CD4-positive, alpha-beta T cell (primary cell): ENCODE data around the gene SPATS2L. TPM values are rescaled to one million over a fixed set of nuclear protein-coding genes. Genes with fewer than 3 reads are reported as not detected.

Experiments
- ATAC-seq: fragments of 200-7000 bp; cut with Tn5 transposase; one replicate; pipeline ENCODE4 v1.10.0; 2022; ENCODE audit warnings: mild to moderate bottlenecking; ENCODE audit not compliant: poor library complexity
- CTCF ChIA-PET: fragments of 350-600 bp; sonication (Branson Sonifier 250); formaldehyde crosslinking; loops from one replicate; lab custom pipeline; 2021; ENCODE audit warnings: antibody characterized with exemption, inconsistent platforms; lab: Charles Lee
- POLR2A ChIA-PET: fragments of 350-600 bp; sonication (Branson Sonifier 250); formaldehyde crosslinking; loops from one replicate; lab custom pipeline; 2021; ENCODE audit warnings: antibody characterized with exemption, inconsistent platforms; lab: Charles Lee
- DNase-seq, 14 experiments: peaks; one replicate each; pipeline ENCODE4 v3.0.0-alpha.2; 2013 to 2020; ENCODE audit warnings: mixed read lengths in 2 of 14
- H3K27ac ChIP-seq, 2 donors: one replicate each; pipeline versions ENCODE4 v1.5.1 to v1.7.0; 2013; ENCODE audit warnings: low read length in 2 of 2, low read depth in 1 of 2, mild to moderate bottlenecking in 1 of 2
- H3K27me3 ChIP-seq, 2 experiments: 1 replicate in 1 of 2; 2 replicates in 1 of 2; pipeline versions ENCODE4 v1.6.1 to v1.7.0; 2013; ENCODE audit warnings: low read length in 2 of 2, control low read depth in 1 of 2, mild to moderate bottlenecking in 1 of 2, moderate library complexity in 1 of 2; ENCODE audit not compliant: insufficient read depth in 2 of 2, control insufficient read depth in 1 of 2
- H3K36me3 ChIP-seq: one replicate; pipeline ENCODE4 v1.6.1; 2013; ENCODE audit warnings: low read length, control low read depth; ENCODE audit not compliant: insufficient read depth
- H3K4me1 ChIP-seq: one replicate; pipeline ENCODE4 v1.6.1; 2013; ENCODE audit warnings: low read length, control low read depth; ENCODE audit not compliant: insufficient read depth
- H3K4me3 ChIP-seq: one replicate; pipeline ENCODE4 v1.5.1; 2013; ENCODE audit warnings: mild to moderate bottlenecking, low read length, moderate library complexity
- H3K9me3 ChIP-seq, 2 experiments: 1 replicate in 1 of 2; 2 replicates in 1 of 2; pipeline versions ENCODE4 v1.6.1 to v1.7.0; 2013; ENCODE audit warnings: low read length in 2 of 2, mild to moderate bottlenecking in 2 of 2, control low read depth in 1 of 2, moderate library complexity in 1 of 2; ENCODE audit not compliant: control insufficient read depth in 1 of 2, insufficient read depth in 1 of 2
- H3K27ac Mint-ChIP-seq: one replicate; pipeline ENCODE4 v1.8.0; 2020; ENCODE audit warnings: mixed read lengths
- H3K27me3 Mint-ChIP-seq: one replicate; pipeline ENCODE4 v1.8.0; 2021; ENCODE audit warnings: mixed read lengths
- H3K36me3 Mint-ChIP-seq: one replicate; pipeline ENCODE4 v1.8.0; 2021; ENCODE audit warnings: low read depth, mixed read lengths
- H3K4me1 Mint-ChIP-seq: one replicate; pipeline ENCODE4 v1.8.0; 2021; ENCODE audit warnings: low read depth, mixed read lengths
- H3K4me3 Mint-ChIP-seq: one replicate; pipeline ENCODE4 v1.8.0; 2020; ENCODE audit warnings: mild to moderate bottlenecking, mixed read lengths
- H3K9me3 Mint-ChIP-seq: one replicate; pipeline ENCODE4 v1.8.0; 2020; ENCODE audit warnings: mixed read lengths
- CTCF ChIP-seq: fragments of 200-600 bp; IDR thresholded peaks from one replicate; pipeline ENCODE4 v1.8.0; 2022; ENCODE audit warnings: antibody characterized with exemption, mild to moderate bottlenecking
- intact Hi-C, 2 experiments: fragments of 100-400 bp; cut with DNase I in 1 of 2; cut with micrococcal nuclease in 1 of 2; formaldehyde crosslinking; loops; one replicate each; pipeline versions ENCODE4 v1.15.1 to v1.9.0; 2023 to 2025; cut with DNase I, micrococcal nuclease
- total RNA-seq, 174 experiments: library from RNA in 2 of 174; stranded (reverse) in 2 of 174; gene quantifications; one replicate each; pipeline ENCODE4 v1.2.3 and lab custom pipeline; 2021 to 2026

SPATS2L gene
- total RNA-seq, 2 experiments from 2014 or later: 4.0 to 4.4 TPM

- Histone ChIP-seq H3K27ac (no peak overlapping the region), H3K27me3 (no peaks in the 10 kb centered on the region), H3K36me3 (no peaks in the 10 kb centered on the region), H3K4me1 (peaks cover 6% of the 10 kb centered on the region), H3K4me3 (no peak overlapping the region), H3K9me3 (no peaks in the 10 kb centered on the region)
- Mint-ChIP-seq H3K4me3 (no peak overlapping the region), H3K27ac (no peak overlapping the region), H3K27me3 (no peaks in the 10 kb centered on the region), H3K4me1 (peaks cover 4% of the 10 kb centered on the region), H3K9me3 (no peaks in the 10 kb centered on the region), H3K36me3 (no peaks in the 10 kb centered on the region)
- POLR2A ChIA-PET: interaction anchor here (1.5 kb wide), 1 partner anchor 7 kb away, joined by 5 read pairs; no protein-coding TSS in a partner anchor
- DNase-seq (no peak), ATAC-seq (no peak)
- TF ChIP-seq CTCF: no peak
- intact Hi-C loops: loop anchor here in 1 of 2 experiments (10.0 kb wide), 1 partner anchor 771 kb away; no protein-coding TSS in a partner anchor
- CTCF ChIA-PET: no interaction called here
These were observed 169.3 kb downstream of the SPATS2L start for GRCh38 chr2:200475795-200476194.

GRCh38 chr2:200476836-200477235, 170.3 kb downstream of the SPATS2L start:
- Histone ChIP-seq H3K4me1 (peaks cover 5% of the 10 kb centered on the region), H3K4me3 (no peak overlapping the region), H3K27ac (no peak overlapping the region), H3K9me3 (no peaks in the 10 kb centered on the region), H3K36me3 (no peaks in the 10 kb centered on the region), H3K27me3 (no peaks in the 10 kb centered on the region)
- ChIA-PET POLR2A (interaction anchor here (1.5 kb wide), 1 partner anchor 8 kb away, joined by 5 read pairs; no protein-coding TSS in a partner anchor), CTCF (no interaction called here)
- Mint-ChIP-seq H3K27ac (no peak overlapping the region), H3K4me3 (no peak overlapping the region), H3K27me3 (no peaks in the 10 kb centered on the region), H3K9me3 (no peaks in the 10 kb centered on the region), H3K36me3 (no peaks in the 10 kb centered on the region), H3K4me1 (no peaks in the 10 kb centered on the region)
- no peak for DNase-seq
- no peak for TF ChIP-seq CTCF
- intact Hi-C loops: loop anchor here in 1 of 2 experiments (10.0 kb wide), 1 partner anchor 772 kb away; no protein-coding TSS in a partner anchor
- ATAC-seq: no peak

- no peaks in the 10 kb centered on the region for H3K27me3 Mint-ChIP-seq
- H3K9me3 ChIP-seq: no peaks in the 10 kb centered on the region
- H3K27me3 ChIP-seq: no peaks in the 10 kb centered on the region
- H3K36me3 ChIP-seq: no peaks in the 10 kb centered on the region
- ChIA-PET POLR2A (interaction anchor here (1.4 kb wide), 1 partner anchor 10 kb away, joined by 3 read pairs; no protein-coding TSS in a partner anchor), CTCF (no interaction called here)
- no peaks in the 10 kb centered on the region for H3K9me3 Mint-ChIP-seq
- DNase-seq (no peak), ATAC-seq (no peak)
- H3K4me1 ChIP-seq: peaks cover 5% of the 10 kb centered on the region
- no peaks in the 10 kb centered on the region for H3K4me1 Mint-ChIP-seq
- no peak overlapping the region for H3K27ac ChIP-seq
- no peaks in the 10 kb centered on the region for H3K36me3 Mint-ChIP-seq
- H3K4me3 Mint-ChIP-seq: no peak overlapping the region
- intact Hi-C loops: loop anchor here in 1 of 2 experiments (10.0 kb wide), 1 partner anchor 773 kb away; no protein-coding TSS in a partner anchor
- H3K27ac Mint-ChIP-seq: no peak overlapping the region
- TF ChIP-seq CTCF: no peak
- no peak overlapping the region for H3K4me3 ChIP-seq
These were observed 171.2 kb downstream of the SPATS2L start for GRCh38 chr2:200477667-200478131.
